K562 (cell line): ENCODE results near the gene MAPT. TPM values are rescaled to one million over a fixed set of nuclear protein-coding genes. Genes with fewer than 3 reads are reported as not detected.

Source experiments
- HDAC8 ChIP-seq: fragments of 450-650 bp; IDR thresholded peaks from 2 replicates; pipeline ENCODE4 v1.6.1; 2016; ENCODE audit warnings: mild to moderate bottlenecking, missing genetic modification characterization, moderate library complexity, missing compliant biosample characterization
- ILK ChIP-seq: fragments of 450-650 bp; IDR thresholded peaks from 2 replicates; pipeline ENCODE4 v1.6.1; 2016; ENCODE audit warnings: missing genetic modification characterization, low read depth, mild to moderate bottlenecking, missing compliant biosample characterization, moderate library complexity, borderline replicate concordance
- L3MBTL2 ChIP-seq: fragments of 450-650 bp; IDR thresholded peaks from 2 replicates; pipeline ENCODE4 v1.6.1; 2016; ENCODE audit warnings: mild to moderate bottlenecking, moderate library complexity
- NR2C1 ChIP-seq, 2 experiments: fragments of 450-650 bp; IDR thresholded peaks; 2 replicates each; pipeline ENCODE4 v1.6.1; 2017; ENCODE audit warnings: mild to moderate bottlenecking in 2 of 2, antibody characterized with exemption in 1 of 2, inconsistent platforms in 1 of 2, missing compliant biosample characterization in 1 of 2, missing genetic modification characterization in 1 of 2
- POLR2G ChIP-seq: fragments of 200-400 bp; formaldehyde crosslinking; IDR thresholded peaks from 2 replicates; pipeline ENCODE4 v1.6.1; 2017; ENCODE audit warnings: low read depth, mild to moderate bottlenecking, antibody characterized with exemption, low read length, moderate library complexity
- SMAD3 ChIP-seq: fragments of 450-650 bp; formaldehyde crosslinking; conservative IDR thresholded peaks from 2 replicates; pipeline ENCODE4 v1.4.0; 2020; ENCODE audit warnings: mild to moderate bottlenecking
- TOE1 ChIP-seq, 2 experiments: fragments of 450-650 bp in 1 of 2; sonication (generic) in 1 of 2; formaldehyde crosslinking in 1 of 2; IDR thresholded peaks; 2 replicates each; pipeline versions ENCODE4 v1.7.1 to v1.8.0; 2016 to 2022; ENCODE audit warnings: borderline replicate concordance in 2 of 2, mild to moderate bottlenecking in 2 of 2, antibody characterized with exemption in 1 of 2, inconsistent platforms in 1 of 2, low read depth in 1 of 2, missing genetic modification reagents in 1 of 2, moderate library complexity in 1 of 2
- USF2 ChIP-seq: sonication (generic); formaldehyde crosslinking; IDR thresholded peaks from 2 replicates; pipeline ENCODE4 v1.5.0; 2020; ENCODE audit warnings: missing genetic modification reagents
- ZNF395 ChIP-seq: fragments of 200-800 bp; sonication (Bioruptor generic); IDR thresholded peaks from 2 replicates; pipeline ENCODE4 v1.6.1; 2017; ENCODE audit warnings: missing genetic modification characterization, missing compliant biosample characterization
- polyA plus RNA-seq, 8 experiments: library from polyadenylated mRNA; depleted of rRNA in 4 of 8; stranded (reverse) in 5 of 8; unstranded in 3 of 8; fragments of >200 nt; fragmentation: Nextera tagmentation in 2 of 8; fragmentation: Illumina TruSeq in 1 of 8; extraction: Ambion mirVana in 2 of 8; extraction: Trizol in 1 of 8; gene quantifications; 2 replicates each; pipeline versions ENCODE4 v1.2.1 to v1.2.3, GENCODE V29; 2011 to 2014; ENCODE audit warnings: inconsistent platforms in 1 of 8, missing spikeins in 1 of 8
- total RNA-seq, 7 experiments: library from RNA; depleted of rRNA in 6 of 7; stranded (reverse); fragments of >200 nt in 6 of 7; fragmentation: Illumina TruSeq in 2 of 7; extraction: Trizol in 2 of 7; gene quantifications; 2 replicates each; pipeline versions ENCODE4 v1.2.1 to v1.2.3, GENCODE V29; 2011 to 2021; ENCODE audit warnings: low replicate concordance in 1 of 7
- TF ChIP-seq, protein P1 (sequence below), 3 experiments: fragments of 200-800 bp in 1 of 3; sonication (Bioruptor generic) in 1 of 3; sonication (generic) in 1 of 3; formaldehyde crosslinking in 1 of 3; IDR thresholded peaks; 2 replicates each; pipeline versions ENCODE4 v1.6.1 to v1.8.0; 2016 to 2022; ENCODE audit warnings: mild to moderate bottlenecking in 2 of 3, missing compliant biosample characterization in 2 of 3, missing genetic modification characterization in 2 of 3, missing genetic modification reagents in 1 of 3
- TF ChIP-seq, protein P2 (sequence below): fragments of 250-450 bp; sonication (Bioruptor Pico); IDR thresholded peaks from 2 replicates; pipeline ENCODE4 v1.8.0; 2022; ENCODE audit warnings: moderate library complexity, mild to moderate bottlenecking, inconsistent platforms

MAPT gene
- total and polyA plus RNA-seq, 9 of the 15 experiments (the other 6 are each of a cell fraction or from before 2014, with no cell fraction given) = 0.04 to 1.1 (median 0.36) TPM

GRCh38 chr17:45867702-45868101 is 26.7 kb upstream of the MAPT start (continued):
- TF ChIP-seq ZNF395 (peak; percentile 66; the same call in 1 of the 2 replicates), TOE1 (IDR thresholded peaks at IDR 0.05; ENCODE audit: borderline replicate concordance) (peak; percentile 87), TOE1 (CRISPR knock-in tag; IDR thresholded peaks at IDR 0.05; ENCODE audit: borderline replicate concordance, low read depth) (no peak), NR2C1 (IDR thresholded peaks at IDR 0.05) (no peak), NR2C1 (tag; IDR thresholded peaks at IDR 0.05) (peak; percentile 74), HDAC8 (tag) (0 out of 2 replicates have a peak, but pooled peaks have one; percentile 47), ILK (tag) (no peak), SMAD3 (0 out of 2 replicates have a peak, but pooled peaks have one; percentile 48), USF2 (CRISPR knock-in tag) (peak; percentile 89), POLR2G (no peak), L3MBTL2 (peak; percentile 71)
- TF ChIP-seq, protein P1, sequence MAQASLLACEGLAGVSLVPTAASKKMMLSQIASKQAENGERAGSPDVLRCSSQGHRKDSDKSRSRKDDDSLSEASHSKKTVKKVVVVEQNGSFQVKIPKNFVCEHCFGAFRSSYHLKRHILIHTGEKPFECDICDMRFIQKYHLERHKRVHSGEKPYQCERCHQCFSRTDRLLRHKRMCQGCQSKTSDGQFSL (CRISPR knock-in tag; IDR thresholded peaks at IDR 0.05) = no peak
- TF ChIP-seq, protein P1 (tag; IDR thresholded peaks at IDR 0.05) = 0 out of 4 replicates have a peak, but pooled peaks of 1 of the 2 experiments have one; percentile 66
- TF ChIP-seq, protein P2, sequence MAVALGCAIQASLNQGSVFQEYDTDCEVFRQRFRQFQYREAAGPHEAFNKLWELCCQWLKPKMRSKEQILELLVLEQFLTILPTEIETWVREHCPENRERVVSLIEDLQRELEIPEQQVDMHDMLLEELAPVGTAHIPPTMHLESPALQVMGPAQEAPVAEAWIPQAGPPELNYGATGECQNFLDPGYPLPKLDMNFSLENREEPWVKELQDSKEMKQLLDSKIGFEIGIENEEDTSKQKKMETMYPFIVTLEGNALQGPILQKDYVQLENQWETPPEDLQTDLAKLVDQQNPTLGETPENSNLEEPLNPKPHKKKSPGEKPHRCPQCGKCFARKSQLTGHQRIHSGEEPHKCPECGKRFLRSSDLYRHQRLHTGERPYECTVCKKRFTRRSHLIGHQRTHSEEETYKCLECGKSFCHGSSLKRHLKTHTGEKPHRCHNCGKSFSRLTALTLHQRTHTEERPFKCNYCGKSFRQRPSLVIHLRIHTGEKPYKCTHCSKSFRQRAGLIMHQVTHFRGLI (CRISPR knock-in tag) = peak; percentile 40; the same call in 1 of the 2 replicates
